IPS-11a (cell line): ENCODE results near the gene LDLRAD3.

Source experiments
- H3K4me3 ChIP-seq: one replicate; pipeline ENCODE4 v1.5.1; 2013; ENCODE audit warnings: low read depth, low read length, control low read depth

The LDLRAD3 gene

GRCh38 chr11:36224209-36224882 is 280.5 kb downstream of the LDLRAD3 start:
- no peak overlapping the region for H3K4me3 ChIP-seq

DNA sequence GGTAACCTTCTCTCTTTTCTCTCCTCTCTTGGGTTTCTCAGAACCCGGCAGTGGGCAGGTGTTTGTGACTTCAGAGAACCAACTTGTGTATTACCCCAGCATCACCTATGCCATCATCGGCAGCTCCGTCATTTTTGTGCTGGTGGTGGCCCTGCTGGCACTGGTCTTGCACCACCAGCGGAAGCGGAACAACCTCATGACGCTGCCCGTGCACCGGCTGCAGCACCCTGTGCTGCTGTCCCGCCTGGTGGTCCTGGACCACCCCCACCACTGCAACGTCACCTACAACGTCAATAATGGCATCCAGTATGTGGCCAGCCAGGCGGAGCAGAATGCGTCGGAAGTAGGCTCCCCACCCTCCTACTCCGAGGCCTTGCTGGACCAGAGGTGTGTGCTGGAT is 283.2 kb downstream of the LDLRAD3 start:
- H3K4me3 ChIP-seq: no peak overlapping the region

DNA sequence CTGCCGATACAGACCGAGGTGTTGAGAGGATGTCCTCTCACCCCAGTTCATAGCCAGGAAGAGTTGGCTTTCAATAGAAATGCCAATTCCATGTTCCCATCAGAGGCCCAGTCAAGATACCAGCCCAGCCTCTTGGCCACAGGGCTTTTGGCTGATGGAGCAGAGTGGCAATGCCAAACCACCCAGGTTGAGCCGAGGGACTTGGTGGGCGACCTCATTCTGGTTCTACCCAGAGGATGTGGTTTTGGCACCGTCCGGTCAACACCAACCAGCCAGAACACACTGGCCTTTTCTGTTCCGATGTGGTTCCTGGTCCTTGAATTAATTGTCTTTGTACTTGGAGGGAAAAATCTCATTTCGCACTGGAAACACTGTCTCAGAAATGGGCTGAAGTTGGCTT is 284.8 kb downstream of the LDLRAD3 start:
- H3K4me3 ChIP-seq: no peak overlapping the region

- no peak overlapping the region for H3K4me3 ChIP-seq
Measured at GRCh38 chr11:36229091-36229705, 285.3 kb downstream of the LDLRAD3 start.

DNA sequence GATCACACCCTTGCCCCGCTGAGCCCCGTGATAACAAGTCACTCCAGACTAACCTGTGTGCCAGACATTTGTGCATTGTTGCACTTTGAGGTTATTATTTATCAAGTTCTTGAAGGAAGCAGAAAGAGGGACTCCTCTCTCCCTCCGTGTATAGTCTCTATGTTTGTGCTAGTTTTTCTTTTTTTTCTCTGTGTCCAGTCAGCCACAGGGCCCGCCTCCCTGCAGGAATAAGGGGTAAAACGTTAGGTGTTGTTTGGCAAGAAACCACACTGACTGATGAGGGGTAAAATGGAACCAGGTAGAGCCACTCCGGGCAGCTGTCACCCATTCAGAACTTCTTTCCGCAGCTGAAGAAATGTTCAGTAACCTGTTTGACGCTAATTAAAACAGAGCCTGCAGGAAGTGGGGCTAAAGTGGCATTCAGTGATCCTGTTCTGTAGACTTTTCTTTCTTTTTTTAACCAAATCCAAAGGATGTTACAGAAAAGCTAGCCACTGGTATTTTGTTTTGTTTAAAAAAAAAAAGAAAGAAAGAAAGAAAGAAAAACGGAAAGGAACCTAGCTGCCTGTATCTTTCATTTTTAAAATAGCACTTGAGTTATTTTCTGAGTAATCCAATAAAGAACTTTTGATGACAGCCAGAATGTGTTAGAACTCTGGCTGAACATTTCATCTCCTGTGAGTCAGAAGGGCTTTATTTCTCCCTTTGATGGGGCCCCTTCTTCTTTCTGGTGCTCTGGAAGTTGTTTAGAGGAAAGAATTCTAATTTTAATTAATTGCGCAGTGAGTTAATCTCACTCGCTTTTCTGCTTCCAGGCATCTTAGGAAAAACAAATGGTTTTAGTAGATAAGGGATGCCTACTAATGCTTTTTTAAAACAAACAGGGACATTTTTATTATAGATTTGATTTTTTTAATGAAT is 287.2 kb downstream of the LDLRAD3 start:
- no peak overlapping the region for H3K4me3 ChIP-seq

DNA sequence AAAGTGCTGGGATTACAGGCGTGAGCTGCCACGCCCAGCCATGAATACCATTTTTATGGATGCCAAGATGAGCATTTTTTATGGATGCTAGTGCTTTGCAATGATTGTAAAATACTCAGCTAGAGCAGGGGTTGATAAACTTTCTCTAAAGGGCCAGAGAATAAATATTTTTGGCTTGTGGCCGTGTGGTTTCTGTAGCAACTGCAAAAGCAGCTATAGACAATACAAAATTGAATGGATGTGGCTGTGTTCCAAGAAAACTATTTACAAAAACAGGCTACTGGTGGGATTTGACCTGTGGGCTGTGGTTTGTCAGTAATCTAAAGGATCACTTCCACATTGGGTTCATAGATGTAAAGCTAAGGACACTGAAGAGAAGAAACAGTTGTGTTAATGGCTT is 289.3 kb downstream of the LDLRAD3 start:
- no peak overlapping the region for H3K4me3 ChIP-seq

DNA sequence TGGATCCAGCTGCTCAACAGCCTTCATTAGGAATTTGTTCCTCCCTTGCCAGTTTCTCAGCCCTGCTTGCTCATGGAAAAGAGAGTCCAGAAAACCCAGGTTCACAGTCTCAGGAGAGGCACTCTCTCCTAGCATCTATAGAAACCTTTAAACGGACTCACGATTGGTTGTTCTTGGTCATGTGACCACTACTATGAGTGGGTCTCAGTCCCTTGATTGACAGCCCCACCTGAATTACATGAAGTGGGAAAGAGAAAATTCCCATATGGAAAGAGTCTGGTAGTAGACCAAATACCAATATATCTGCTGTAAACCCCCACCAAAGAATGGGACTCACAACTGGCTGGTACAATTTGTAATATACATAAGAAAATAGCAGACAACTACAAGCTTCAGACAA is 291.0 kb downstream of the LDLRAD3 start:
- H3K4me3 ChIP-seq: no peak overlapping the region

GRCh38 chr11:36235750-36236149 is 291.9 kb downstream of the LDLRAD3 start:
- no peak overlapping the region for H3K4me3 ChIP-seq

DNA sequence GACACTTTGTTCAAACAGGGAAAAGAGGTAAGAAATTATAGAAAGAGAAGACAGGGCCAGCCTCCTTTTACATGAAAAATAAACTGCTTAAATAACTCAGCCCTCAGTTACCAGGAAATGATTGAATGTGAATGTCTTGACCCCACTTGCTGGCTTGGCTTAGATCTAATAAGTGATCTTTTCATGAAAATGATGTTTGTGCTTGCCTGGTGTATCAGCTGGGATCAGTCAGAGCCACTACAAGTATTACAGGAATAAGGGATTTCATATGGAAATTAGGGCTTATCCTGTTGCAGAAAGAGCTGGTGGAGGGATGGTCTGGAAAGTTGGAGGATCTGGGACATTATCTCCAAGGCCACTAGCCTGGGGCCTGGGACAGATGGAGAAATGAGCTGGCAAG is 293.5 kb downstream of the LDLRAD3 start:
- H3K4me3 ChIP-seq: no peak overlapping the region

GRCh38 chr11:36238036-36238631 is 294.3 kb downstream of the LDLRAD3 start:
- no peak overlapping the region for H3K4me3 ChIP-seq

- no peak overlapping the region for H3K4me3 ChIP-seq
Measured at GRCh38 chr11:36238881-36239280, 295.0 kb downstream of the LDLRAD3 start.

DNA sequence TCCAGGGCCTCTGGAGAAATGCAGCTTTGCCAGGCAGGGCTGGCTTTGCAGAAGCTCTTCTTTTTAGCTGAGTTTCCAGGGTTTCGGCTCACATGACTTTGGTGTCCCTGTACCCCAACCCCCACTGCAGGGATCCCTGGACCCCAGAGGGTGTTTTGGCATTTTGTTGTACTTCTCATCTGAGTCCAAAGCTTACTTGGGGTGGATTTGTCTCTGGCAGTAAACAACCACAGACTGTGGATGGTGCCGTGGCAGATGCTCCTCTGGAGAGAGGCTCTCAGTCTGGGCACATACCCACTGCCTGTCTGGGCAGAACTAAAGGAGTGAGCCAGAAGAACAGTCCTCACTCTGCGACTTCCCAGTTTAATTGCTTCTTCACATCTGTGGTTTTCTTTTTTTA is 295.8 kb downstream of the LDLRAD3 start:
- no peak overlapping the region for H3K4me3 ChIP-seq

- H3K4me3 ChIP-seq: no peak overlapping the region
Measured at GRCh38 chr11:36240173-36240572, 296.3 kb downstream of the LDLRAD3 start.

DNA sequence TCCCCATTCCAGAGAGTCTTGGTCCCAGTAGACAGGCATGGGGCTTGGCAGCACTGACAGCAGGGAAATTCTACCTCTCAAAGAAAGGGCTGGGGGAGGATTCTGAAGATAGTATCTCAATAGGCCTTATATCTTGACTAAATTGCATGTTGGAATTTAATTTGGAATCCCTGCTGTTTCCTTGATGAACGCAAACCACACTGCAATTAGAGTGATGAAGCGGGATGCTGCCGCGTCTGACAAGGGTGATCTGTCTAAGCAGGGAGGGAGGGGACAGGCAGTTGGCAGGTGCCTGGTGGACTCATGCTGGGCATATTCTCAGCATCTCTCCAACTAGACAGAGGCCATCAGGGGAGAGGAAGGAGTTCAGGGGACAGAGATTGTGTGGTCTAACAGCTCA is 296.9 kb downstream of the LDLRAD3 start:
- H3K4me3 ChIP-seq: no peak overlapping the region

- H3K4me3 ChIP-seq: no peak overlapping the region
Measured at GRCh38 chr11:36241497-36241896, 297.6 kb downstream of the LDLRAD3 start.

DNA sequence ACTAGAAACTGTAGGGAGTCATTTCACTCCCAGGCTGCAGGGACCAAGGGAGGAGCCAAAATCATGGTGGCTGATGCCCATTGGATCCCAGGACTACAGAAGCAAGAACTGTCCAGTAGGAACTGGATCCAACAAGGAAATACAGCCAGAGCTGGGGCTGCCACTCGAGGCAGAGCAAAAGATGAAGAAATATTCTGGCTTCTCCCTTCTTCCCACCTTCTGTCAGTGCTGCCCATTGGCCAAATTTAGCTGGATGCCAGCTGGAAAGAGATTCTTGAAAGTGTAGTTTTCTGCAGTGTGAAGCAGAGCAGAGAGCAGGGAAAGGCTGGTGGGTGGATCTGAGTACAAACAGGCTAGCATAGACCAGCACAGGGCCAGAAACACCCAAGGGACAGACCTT is 299.8 kb downstream of the LDLRAD3 start:
- H3K4me3 ChIP-seq: no peak overlapping the region

DNA sequence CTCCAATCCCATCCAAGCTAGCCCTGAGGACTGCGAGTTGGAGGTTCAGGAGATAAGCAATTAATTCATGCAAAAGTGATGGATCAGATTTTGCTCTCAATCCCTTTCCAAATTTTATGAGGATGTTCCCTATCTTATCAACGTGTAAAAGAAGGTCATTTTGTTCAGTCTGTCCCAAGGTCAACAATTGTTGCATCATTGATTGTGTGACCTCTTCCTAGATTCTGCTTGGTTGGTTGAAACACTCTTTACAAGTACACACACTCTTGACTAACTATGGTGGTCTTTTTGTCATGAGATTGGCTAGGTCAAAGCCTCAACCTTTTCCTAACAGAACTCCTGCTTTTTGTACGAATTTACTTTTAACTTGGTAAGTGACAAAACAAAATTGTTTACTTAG is 303.6 kb downstream of the LDLRAD3 start:
- H3K4me3 ChIP-seq: no peak overlapping the region

- no peak overlapping the region for H3K4me3 ChIP-seq
Measured at GRCh38 chr11:36248436-36248835, 304.6 kb downstream of the LDLRAD3 start.

DNA sequence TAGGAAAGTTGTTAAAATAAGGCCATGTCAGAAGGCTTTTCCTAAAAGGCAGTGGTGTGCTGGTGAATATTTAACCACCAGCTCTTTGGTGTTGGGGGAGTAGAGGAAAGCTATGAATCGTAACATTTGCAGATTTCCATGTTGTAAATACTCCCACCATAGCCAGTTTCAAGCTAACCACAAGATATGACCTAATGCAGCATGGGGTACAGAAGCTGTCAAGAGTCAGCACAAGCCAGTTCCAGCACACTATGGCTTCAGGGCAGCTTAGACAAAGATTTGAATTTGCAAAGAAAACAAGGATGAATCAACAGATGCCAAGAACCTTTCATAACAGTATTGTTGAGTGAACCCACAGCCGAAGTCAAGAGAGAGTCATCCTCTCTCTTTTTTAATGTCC is 305.4 kb downstream of the LDLRAD3 start:
- H3K4me3 ChIP-seq: no peak overlapping the region

DNA sequence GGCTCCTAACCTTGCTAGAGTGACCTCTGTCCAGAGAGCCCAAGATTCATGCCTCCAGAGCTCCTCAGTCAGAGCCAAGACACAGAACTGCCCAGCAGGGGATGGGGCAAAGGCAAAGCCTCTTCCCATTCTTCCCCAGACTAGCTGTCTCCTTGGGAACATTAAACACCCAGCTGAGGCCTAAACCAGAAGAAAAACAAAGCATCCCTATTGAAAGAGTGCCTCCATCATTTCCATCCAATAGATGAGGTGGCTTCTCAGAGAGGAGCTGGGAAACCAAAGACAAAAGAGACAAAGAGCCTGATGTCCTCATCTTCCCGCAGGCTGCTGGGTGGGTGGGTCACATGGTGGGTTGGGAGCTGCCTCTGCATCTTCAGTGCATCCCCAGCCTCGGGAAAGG is 308.0 kb downstream of the LDLRAD3 start:
- H3K4me3 ChIP-seq: no peak overlapping the region

GRCh38 chr11:36253238-36253637 is 309.4 kb downstream of the LDLRAD3 start:
- no peak overlapping the region for H3K4me3 ChIP-seq
